Common myeloid progenitor, CD34-positive (primary cell): ENCODE measurements around the gene MGMT.

Experiments
- CTCF ChIA-PET: fragments of 350-600 bp; sonication (Branson Sonifier 250); formaldehyde crosslinking; loops from one replicate; lab custom pipeline; 2021; ENCODE audit warnings: antibody characterized with exemption; lab: Charles Lee
- POLR2A ChIA-PET: fragments of 350-600 bp; sonication (Branson Sonifier 250); formaldehyde crosslinking; loops from one replicate; lab custom pipeline; 2021; ENCODE audit warnings: antibody characterized with exemption; lab: Charles Lee
- DNase-seq, 3 donors: peaks; one replicate each; pipeline versions ENCODE4 v3.0.0 to v3.0.0-alpha.2; 2013
- H3K27ac ChIP-seq, 2 experiments: 1 replicate in 1 of 2; 2 replicates in 1 of 2; pipeline ENCODE4 v1.7.0; 2013; ENCODE audit warnings: inconsistent platforms in 2 of 2, low read length in 2 of 2, mild to moderate bottlenecking in 2 of 2, low read depth in 1 of 2, moderate library complexity in 1 of 2; ENCODE audit not compliant: severe bottlenecking in 2 of 2, insufficient read depth in 1 of 2, poor library complexity in 1 of 2
- H3K27me3 ChIP-seq, 5 experiments: replicated peaks in 2 of 5; 1 replicate in 3 of 5; 2 replicates in 2 of 5; pipeline versions ENCODE4 v1.6.1 to v1.7.0; 2013; ENCODE audit warnings: low read length in 4 of 5, mild to moderate bottlenecking in 2 of 5, moderate library complexity in 2 of 5, inconsistent platforms in 1 of 5; ENCODE audit not compliant: insufficient read depth in 5 of 5, control insufficient read depth in 4 of 5
- H3K36me3 ChIP-seq, 4 experiments: 1 replicate in 2 of 4; 2 replicates in 2 of 4; pipeline versions ENCODE4 v1.6.1 to v1.7.0; 2013; ENCODE audit warnings: low read length in 3 of 4, control low read depth in 1 of 4, mild to moderate bottlenecking in 1 of 4; ENCODE audit not compliant: control insufficient read depth in 4 of 4, insufficient read depth in 4 of 4
- H3K4me1 ChIP-seq, 4 experiments: 1 replicate in 3 of 4; 2 replicates in 1 of 4; pipeline versions ENCODE4 v1.6.1 to v1.7.1; 2013; ENCODE audit warnings: low read length in 3 of 4, mild to moderate bottlenecking in 3 of 4, control low read depth in 1 of 4, inconsistent platforms in 1 of 4, moderate library complexity in 1 of 4; ENCODE audit not compliant: control insufficient read depth in 4 of 4, insufficient read depth in 4 of 4; ENCODE audit errors: control extremely low read depth in 1 of 4
- H3K4me3 ChIP-seq, 7 experiments: 1 replicate in 4 of 7; 2 replicates in 3 of 7; pipeline versions ENCODE4 v1.5.1 to v1.7.0; 2013; ENCODE audit warnings: mild to moderate bottlenecking in 7 of 7, low read length in 6 of 7, moderate library complexity in 6 of 7, inconsistent platforms in 2 of 7, low read depth in 2 of 7, control low read depth in 1 of 7; ENCODE audit not compliant: insufficient read depth in 4 of 7, control insufficient read depth in 1 of 7; ENCODE audit errors: extremely low read depth in 1 of 7
- H3K9me3 ChIP-seq, 5 experiments: 1 replicate in 4 of 5; 2 replicates in 1 of 5; pipeline versions ENCODE4 v1.6.1 to v1.7.1; 2013; ENCODE audit warnings: low read length in 4 of 5, mild to moderate bottlenecking in 2 of 5, inconsistent platforms in 1 of 5, low read depth in 1 of 5, moderate library complexity in 1 of 5; ENCODE audit not compliant: control insufficient read depth in 4 of 5, insufficient read depth in 2 of 5; ENCODE audit errors: control extremely low read depth in 1 of 5
- WGBS: methylation state at CpG from one replicate; pipeline ENCODE4 v1.1.5; 2013; ENCODE audit not compliant: insufficient coverage; 5-methylcytosine and 5-hydroxymethylcytosine counted together

The MGMT gene

DNA sequence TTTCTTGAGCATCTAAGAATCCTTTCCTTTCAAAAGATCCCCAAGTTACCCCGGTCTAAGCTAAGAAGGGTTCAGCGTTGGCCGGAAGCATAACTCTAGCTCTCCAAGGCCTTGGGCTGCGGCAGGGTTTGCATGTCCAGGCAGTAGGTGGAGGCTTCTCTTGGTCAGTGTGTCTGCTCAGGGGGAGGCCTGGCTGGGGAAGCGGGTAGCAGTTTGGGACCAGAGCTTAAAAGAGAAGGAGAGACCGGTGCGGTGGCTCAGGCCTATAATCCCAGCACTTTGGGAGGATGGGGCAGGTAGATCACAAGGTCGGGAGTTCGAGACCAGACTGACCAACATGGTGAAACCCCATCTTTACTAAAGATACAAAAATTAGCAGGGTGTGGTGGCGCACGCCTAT is 226.3 kb downstream of the MGMT start:
- ChIA-PET POLR2A (no interaction called here), CTCF (no interaction called here)
- H3K27me3 ChIP-seq: no peaks in the 10 kb centered on the region
- H3K4me3 ChIP-seq: no peak overlapping the region
- 98% methylated on average over 7 of the region's 11 CpGs for WGBS
- H3K4me1 ChIP-seq: no peaks in the 10 kb centered on the region
- H3K27ac ChIP-seq: no peak overlapping the region
- no peaks in the 10 kb centered on the region for H3K36me3 ChIP-seq
- no peaks in the 10 kb centered on the region for H3K9me3 ChIP-seq
- DNase-seq: no peak

- Histone ChIP-seq H3K9me3 (no peaks in the 10 kb centered on the region), H3K36me3 (no peaks in the 10 kb centered on the region), H3K27me3 (no peaks in the 10 kb centered on the region), H3K27ac (no peak overlapping the region), H3K4me3 (no peak overlapping the region), H3K4me1 (no peaks in the 10 kb centered on the region)
- ChIA-PET CTCF (interaction anchor here (0.6 to 0.7 kb wide), 2 partner anchors 28 to 476 kb away, joined by 3 read pairs; no protein-coding TSS in a partner anchor), POLR2A (no interaction called here)
- no peak for DNase-seq
- WGBS: 88% methylated on average over 4 of the region's 4 CpGs
Measured at GRCh38 chr10:129694184-129694583, 227.1 kb downstream of the MGMT start.

- WGBS: 100% methylated on average over 1 of the region's 5 CpGs
- CTCF ChIA-PET: no interaction called here
- no peaks in the 10 kb centered on the region for H3K4me1 ChIP-seq
Measured at GRCh38 chr10:129694691-129695243, 227.7 kb downstream of the MGMT start.

GRCh38 chr10:129695671-129696070 is 228.6 kb downstream of the MGMT start:
- Histone ChIP-seq H3K4me1 (no peaks in the 10 kb centered on the region), H3K27ac (no peak overlapping the region), H3K4me3 (no peak overlapping the region), H3K27me3 (no peaks in the 10 kb centered on the region), H3K9me3 (no peaks in the 10 kb centered on the region), H3K36me3 (peaks cover 0 to under 1% (median 0%) of the 10 kb centered on the region in 4 experiments)
- ChIA-PET CTCF (no interaction called here), POLR2A (no interaction called here)
- DNase-seq: no peak
- 96% methylated on average over 10 of the region's 13 CpGs for WGBS

More at GRCh38 chr10:129694691-129695243, 227.7 kb downstream of the MGMT start:
- Histone ChIP-seq H3K9me3 (no peaks in the 10 kb centered on the region), H3K27ac (no peak overlapping the region), H3K36me3 (no peaks in the 10 kb centered on the region), H3K27me3 (no peaks in the 10 kb centered on the region), H3K4me3 (no peak overlapping the region)
- DNase-seq: no peak
- POLR2A ChIA-PET: no interaction called here

GRCh38 chr10:129696636-129697035 is 229.6 kb downstream of the MGMT start:
- CTCF ChIA-PET: no interaction called here
- 97% methylated on average over 6 of the region's 7 CpGs for WGBS

DNA sequence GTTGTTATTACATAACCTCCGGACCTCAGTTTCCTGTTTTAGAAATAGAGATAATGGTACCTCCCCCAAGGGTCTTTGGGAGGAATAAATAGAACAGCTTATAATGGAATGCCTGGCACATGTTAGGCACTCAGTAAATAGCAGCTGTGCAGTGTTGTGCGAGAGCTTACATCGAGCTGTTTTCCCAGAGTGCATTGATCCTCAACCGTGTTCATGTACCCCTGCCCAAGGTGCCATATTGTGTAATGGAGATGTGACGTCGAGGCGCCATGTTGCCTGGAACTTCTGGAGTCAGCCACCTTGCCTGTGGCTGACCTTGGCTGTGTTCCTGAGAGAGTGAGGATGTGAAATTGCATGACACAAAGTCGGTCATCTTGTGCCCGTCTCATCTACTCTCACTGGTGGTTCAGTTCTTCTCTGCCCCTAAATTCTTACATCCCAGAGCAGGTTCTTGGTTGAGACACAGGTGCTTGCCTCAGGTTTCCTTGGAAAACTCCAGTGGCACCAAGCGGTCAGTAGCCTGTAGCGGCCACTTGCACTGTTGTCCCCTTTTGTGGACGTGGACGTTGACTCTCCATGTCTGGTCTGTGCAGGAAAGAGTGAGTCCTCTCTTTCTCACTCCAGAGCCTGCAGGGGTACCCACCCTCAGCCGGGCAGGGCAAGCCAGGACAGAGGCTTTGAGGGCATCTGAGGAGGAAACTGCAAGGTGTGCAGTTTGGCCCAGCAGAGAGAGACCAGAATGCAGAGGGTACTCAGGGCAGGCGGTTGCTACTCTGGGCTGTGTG is 230.6 kb downstream of the MGMT start:
- no peak for DNase-seq
- WGBS: 88% methylated on average over 10 of the region's 15 CpGs
- Histone ChIP-seq H3K4me3 (no peak overlapping the region), H3K27ac (no peak overlapping the region), H3K9me3 (no peaks in the 10 kb centered on the region), H3K27me3 (no peaks in the 10 kb centered on the region), H3K4me1 (no peaks in the 10 kb centered on the region), H3K36me3 (peaks cover 0 to 2% (median 0%) of the 10 kb centered on the region in 4 experiments)
- POLR2A ChIA-PET: no interaction called here
- CTCF ChIA-PET: no interaction called here

More at GRCh38 chr10:129696636-129697035, 229.6 kb downstream of the MGMT start:
- POLR2A ChIA-PET: no interaction called here
- no peak overlapping the region for H3K4me3 ChIP-seq
- no peak overlapping the region for H3K27ac ChIP-seq
- no peaks in the 10 kb centered on the region for H3K9me3 ChIP-seq
- no peaks in the 10 kb centered on the region for H3K27me3 ChIP-seq
- DNase-seq: no peak
- peaks cover 0 to 2% (median 0%) of the 10 kb centered on the region in 4 experiments for H3K36me3 ChIP-seq
- no peaks in the 10 kb centered on the region for H3K4me1 ChIP-seq

DNA sequence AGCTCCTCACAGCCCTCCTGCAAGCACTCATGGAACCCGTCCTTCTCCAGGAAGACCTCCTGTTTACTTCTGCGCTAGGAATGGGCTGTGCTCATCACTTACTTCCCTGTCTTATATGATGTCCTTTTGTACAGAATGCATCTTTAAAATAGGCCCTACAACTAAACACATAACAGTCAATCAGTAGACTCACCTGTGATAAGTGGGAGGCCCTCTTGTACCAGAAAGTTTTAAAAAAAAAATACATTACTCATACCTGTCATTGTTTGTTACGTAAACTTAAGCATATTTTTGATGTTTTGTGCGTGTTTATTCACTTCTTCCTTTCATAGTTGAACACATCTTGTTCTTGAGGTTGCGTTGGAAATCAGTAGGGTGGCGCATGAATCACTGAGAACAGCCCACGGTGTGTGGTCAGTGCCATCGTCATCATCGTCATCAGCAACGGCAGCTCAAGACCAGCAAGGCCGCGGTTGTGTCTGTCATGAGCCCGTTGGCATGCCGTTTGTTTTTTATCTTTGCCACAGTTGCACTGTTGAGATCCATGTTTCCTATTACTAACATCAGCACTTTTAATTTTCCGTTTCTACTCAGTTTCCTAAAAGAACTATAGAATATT is 232.8 kb downstream of the MGMT start:
- POLR2A ChIA-PET: no interaction called here
- CTCF ChIA-PET: no interaction called here
- WGBS: 91% methylated on average over 14 of the region's 15 CpGs

More for the DNA sequence above, 232.8 kb downstream of the MGMT start:
- Histone ChIP-seq H3K4me3 (no peak overlapping the region), H3K9me3 (no peaks in the 10 kb centered on the region), H3K27ac (no peak overlapping the region), H3K4me1 (peaks cover 0 to 19% (median 13%) of the 10 kb centered on the region in 4 experiments), H3K27me3 (no peaks in the 10 kb centered on the region), H3K36me3 (peaks cover 0 to 2% (median 0%) of the 10 kb centered on the region in 4 experiments)
- no peak for DNase-seq
